ENCODE data around the gene STAC2.

STAC2 gene

GRCh38 chr17:39231591-39232551 is 6.1 kb upstream of the STAC2 start:
- DNase-seq: peak; percentile 66

- DNase-seq: no peak
Measured at GRCh38 chr17:39231091-39231561, 5.4 kb upstream of the STAC2 start.

DNA sequence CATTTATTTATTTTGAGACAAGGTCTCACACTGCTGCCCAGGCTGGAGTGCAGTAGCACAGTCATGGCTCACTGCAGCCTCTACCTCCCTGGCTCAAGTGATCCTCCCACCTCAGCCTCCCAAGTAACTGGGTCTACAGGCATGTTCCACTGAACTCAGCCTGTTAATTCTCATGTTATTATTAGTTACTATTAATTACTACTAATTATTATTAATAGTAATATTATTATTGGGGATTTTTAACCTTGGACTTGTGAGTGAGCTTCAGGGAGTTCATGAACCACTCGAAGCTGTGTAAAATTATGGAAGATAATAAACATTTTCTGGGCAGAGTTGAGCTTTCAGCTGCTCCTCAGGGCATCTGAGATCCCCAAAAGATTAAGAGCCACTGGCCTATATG is 4.6 kb upstream of the STAC2 start:
- no peak for DNase-seq

- no peak for DNase-seq
Measured at GRCh38 chr17:39229274-39229913, 3.6 kb upstream of the STAC2 start.

- DNase-seq: no peak
Measured at GRCh38 chr17:39227364-39227919, 1.7 kb upstream of the STAC2 start.

GRCh38 chr17:39225959-39226683 is 376 bp upstream of the STAC2 start:
- peak; percentile 56 for DNase-seq

GRCh38 chr17:39224778-39225307 is 902 bp downstream of the STAC2 start:
- no peak for DNase-seq

- no peak for DNase-seq
Measured at GRCh38 chr17:39223907-39224777, 1.6 kb downstream of the STAC2 start.

DNA sequence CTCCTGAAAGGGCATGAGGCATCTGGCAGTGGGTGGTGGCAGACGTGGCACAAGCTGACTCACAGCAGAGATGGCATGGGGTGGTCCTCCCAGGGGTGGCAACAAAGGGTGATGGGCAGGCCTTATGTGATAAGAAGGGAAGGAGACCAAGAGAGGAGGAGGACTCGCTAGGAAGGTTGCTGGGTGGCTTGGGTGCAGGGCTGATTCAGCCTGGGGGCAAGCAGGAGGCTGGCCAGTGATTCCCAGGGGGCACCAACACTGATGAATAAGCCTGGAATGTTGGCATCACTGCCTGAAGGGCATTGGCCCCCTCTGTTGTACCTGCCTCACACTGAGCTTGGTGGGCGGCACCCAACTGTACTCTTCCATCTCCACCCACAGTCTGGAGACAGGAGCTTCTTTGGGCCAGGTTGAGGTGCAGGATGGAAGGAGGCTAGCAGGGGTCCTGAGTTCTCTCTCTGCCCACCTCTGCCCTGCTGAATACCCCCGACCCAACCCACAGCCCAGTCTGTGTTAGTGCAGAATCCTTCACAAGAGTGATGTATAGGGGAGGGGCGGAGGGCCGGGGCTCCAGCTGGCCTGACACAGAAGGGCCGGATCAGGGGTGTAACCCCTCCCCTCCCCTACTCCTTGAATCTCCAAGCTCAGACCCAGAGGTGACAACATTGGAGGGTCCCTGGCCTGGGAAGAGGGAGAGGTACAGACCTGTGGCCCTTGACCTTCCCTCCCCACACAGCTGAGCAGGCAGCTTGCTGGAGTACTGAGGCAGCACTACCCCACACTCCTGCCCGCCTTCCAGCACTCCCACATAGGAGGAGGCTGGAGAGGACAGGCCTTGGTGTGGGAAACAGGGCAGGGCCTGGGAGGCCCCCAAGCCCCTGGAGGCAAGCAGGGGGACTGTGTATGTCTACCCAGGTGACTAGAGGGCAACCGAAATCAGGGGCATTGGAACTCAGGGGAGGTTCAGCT is 2.6 kb downstream of the STAC2 start:
- no peak for DNase-seq

DNA sequence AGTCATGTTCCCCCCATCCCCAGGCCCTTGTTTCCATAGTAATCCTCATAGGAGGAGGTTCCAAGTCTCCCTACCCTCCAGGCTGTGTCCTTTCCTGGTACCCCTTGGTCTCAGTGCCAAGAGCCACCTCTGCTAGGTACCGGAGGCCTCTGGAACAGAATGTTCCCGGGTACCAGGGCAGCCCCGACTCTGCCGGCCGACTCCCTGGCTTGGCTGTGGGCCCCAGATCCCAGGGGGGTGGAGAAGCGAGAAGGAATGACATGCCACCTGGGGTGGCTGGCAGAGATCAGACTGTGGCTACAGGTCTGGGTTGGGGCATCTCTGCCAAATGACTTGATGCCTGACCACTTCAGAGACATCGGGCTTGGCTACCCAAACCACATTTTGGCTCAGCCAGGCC is 3.6 kb downstream of the STAC2 start:
- DNase-seq: no peak

DNA sequence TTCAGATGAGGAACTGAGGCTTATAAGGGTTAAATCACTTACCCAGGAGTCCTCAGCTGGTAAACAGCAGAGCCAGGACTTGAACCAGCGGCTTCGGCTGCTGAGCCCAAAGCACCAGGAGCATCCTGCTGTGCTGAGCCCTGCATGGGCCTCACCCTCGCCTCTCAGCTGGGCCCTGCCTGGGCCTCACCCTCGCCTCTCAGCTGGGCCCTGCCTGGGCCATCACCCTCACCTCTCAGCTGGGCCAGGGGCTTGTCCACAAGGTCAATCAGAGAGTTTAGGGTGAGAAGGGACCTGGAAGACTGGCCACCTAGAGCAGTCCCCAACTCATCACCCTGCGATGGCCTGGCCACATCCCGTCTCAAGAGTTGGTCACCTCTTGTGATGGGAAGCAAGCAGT is 4.2 kb downstream of the STAC2 start:
- DNase-seq: no peak

DNA sequence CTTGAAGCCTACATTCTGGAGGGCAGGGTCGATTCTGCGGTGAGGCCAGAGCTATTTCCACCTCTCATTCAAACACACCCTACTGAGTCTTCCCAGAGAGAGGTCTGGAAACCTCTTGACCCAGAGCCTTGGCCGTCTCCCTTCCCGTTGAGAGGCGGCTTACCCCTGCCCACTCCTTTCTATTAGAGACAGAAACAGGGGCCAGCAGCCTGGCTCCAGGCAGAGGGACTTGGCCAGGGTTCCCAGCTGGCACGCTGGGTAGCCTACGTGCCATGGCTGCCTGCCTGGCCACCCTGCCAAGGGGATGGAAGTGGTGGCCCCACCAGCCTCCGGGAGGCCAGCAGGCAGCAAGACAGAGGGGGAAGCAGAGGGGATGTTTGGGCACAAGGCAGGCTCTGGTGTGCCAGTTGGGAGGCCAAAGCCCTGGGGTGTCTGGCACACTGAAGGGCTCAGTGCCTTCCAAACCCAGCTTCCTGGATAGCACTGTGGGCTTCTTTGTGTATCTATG is 6.0 kb downstream of the STAC2 start:
- no peak for DNase-seq

- no peak for DNase-seq
Measured at GRCh38 chr17:39218906-39219305, 6.8 kb downstream of the STAC2 start.

GRCh38 chr17:39217734-39218369 is 7.9 kb downstream of the STAC2 start:
- DNase-seq: no peak

- no peak for DNase-seq
Measured at GRCh38 chr17:39213852-39214251, 11.9 kb downstream of the STAC2 start.

- DNase-seq: no peak
Measured at GRCh38 chr17:39212841-39213480, 12.8 kb downstream of the STAC2 start.

DNA sequence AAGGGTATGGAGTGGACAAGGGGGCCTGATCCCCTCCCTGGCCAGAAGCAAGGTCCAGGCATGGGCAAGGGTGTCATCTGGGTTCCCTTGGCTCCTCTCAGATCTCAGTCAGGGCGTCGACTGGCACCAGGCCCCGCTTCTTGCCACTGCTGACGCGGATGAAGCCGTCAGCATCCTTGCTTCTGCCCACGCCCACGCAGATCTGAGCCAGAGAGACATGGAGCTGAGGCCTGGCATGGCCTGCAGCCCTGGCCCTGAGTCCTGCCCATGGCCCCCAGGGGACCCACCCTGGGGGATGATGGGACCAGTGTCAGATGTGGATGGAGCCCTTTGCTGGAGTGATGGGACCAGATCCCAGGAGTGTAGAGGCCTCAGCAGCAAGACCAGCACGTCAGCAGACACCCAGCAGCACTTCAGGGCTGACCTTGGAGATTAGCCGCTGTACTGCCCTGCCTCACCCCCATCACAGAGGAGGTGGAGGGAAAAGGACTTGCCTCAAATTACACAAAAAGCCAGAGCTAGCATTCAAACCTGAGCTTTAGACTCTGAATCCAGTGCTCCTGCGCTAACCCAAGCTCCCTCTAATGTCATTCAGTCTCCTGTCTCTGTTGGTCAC is 13.4 kb downstream of the STAC2 start:
- no peak for DNase-seq

- DNase-seq: no peak
Measured at GRCh38 chr17:39210093-39210434, 15.7 kb downstream of the STAC2 start.
